Fibroblast of gingiva (primary cell): Measurements from ENCODE around the gene SEMA7A.
"Not testable (repeated sequence)": the region's sequence is repeated elsewhere in the genome, so short reads cannot be mapped to it uniquely, and the experiment has no call there.

Experiments used
- DNase-seq: peaks from one replicate; pipeline ENCODE4 v3.0.0-alpha.2; 2011; ENCODE audit warnings: low read depth

Gene SEMA7A

GRCh38 chr15:74399511-74400312 lies 34.0 kb downstream of the SEMA7A start:
- no peak for DNase-seq

GRCh38 chr15:74399100-74399499 lies 34.7 kb downstream of the SEMA7A start:
- no peak for DNase-seq

GRCh38 chr15:74398183-74398582 lies 35.6 kb downstream of the SEMA7A start:
- no peak for DNase-seq

- DNase-seq: no peak
These were observed 36.3 kb downstream of the SEMA7A start for GRCh38 chr15:74397239-74398068.

- no peak for DNase-seq
These were observed 37.1 kb downstream of the SEMA7A start for GRCh38 chr15:74396445-74397238.

- no peak for DNase-seq
These were observed 37.7 kb downstream of the SEMA7A start for GRCh38 chr15:74396146-74396438.

GRCh38 chr15:74395319-74396145 lies 38.2 kb downstream of the SEMA7A start:
- no peak for DNase-seq

DNA sequence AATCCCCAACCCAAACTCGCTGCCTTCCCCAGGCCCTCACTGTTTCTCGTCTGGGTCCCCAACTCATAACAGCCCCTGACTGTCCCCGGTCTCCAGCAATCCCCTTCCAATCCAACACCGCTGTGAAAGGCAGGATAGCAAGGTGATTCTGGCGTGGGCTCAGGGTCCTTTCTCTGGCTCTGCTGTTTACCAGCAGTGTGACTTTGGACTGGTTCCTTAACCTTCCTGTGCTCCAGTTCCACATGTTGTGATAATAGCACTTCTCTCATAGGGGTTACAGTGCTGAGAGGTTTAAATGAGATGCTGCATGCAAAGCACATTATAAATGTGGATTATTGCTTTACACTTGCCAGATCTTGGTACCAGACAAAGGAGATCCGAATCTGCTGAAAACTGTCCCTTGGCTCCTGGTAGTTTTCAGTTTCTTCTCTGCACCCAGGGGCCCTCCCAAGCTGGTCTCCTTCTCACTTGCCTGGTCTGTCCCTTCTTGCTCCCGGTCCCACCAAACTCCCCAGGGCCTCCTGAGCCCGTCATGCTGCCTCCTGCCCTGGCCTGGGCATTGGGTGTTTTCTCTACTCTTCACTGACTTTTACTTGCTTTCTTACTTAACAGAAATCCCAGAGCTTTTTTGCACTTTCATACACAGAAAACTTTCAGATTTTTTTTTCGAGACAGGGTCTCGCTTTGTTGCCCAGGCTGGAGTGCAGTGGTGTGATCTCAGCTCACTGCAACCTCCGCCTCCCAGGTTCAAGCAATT lies 39.5 kb downstream of the SEMA7A start:
- DNase-seq: no peak

DNA sequence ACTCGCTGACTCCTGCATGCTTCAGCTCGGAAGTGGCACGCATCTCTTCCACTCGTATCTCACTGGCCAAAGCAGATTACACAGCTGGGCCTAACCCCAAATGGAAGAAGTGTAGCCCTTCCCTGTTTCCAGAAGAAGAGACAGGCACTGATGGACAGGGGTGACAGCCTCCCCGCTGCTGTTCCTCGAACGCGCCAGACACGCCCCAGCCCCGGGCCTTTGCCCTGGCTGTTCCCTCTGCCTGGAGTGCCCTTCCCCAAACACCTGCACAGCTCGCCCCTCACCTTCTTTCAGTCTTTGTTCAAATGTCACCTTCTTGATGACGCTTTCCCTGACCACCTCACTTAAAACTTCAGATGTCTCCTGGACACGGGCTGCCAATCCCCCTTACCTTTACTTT lies 40.3 kb downstream of the SEMA7A start:
- no peak for DNase-seq

GRCh38 chr15:74392902-74393301 lies 40.9 kb downstream of the SEMA7A start:
- no peak for DNase-seq

GRCh38 chr15:74392451-74392830 lies 41.3 kb downstream of the SEMA7A start:
- no peak for DNase-seq

DNA sequence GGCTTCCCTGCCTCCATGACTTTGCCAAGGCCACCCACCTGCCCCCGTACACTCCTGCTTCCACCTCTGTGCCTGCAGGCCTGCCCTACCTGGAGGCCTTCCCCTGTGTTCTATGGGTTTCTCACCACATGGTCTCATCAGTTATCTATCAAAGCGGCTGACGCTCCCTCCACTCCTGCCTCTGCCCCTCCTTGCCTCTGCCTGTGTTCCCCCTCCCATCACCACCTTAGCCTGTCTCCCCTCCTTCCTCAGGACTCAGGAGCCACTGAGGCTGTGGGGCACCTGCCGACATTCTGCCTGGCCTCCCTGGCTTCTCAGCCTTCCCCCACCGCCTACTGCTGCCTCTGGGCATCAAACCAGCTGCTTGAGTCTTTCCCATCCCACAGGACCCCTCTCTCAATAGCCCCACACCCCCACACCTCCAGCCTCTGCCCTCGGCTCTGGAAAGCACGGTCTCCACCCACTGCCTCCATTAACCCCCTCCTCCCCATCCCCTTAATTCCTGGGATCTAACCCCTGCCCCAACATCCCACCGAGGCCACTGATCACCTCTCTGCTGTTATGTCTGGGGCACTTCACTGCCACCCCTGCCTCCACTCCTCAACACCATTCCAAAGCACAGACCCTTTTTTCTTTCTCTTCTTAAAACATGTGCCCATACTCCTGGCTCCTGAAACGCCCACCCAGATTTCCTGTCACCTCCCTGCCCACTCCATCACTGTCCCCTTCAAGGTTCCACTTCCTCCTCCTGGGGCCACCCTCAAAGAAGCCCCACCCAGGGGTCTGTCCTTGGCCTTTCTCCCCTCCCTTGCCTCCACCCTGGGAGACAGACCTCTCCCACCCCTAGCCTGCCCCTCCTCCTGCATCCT lies 41.9 kb downstream of the SEMA7A start:
- no peak for DNase-seq

GRCh38 chr15:74390647-74391288 lies 43.0 kb downstream of the SEMA7A start:
- DNase-seq: no peak

DNA sequence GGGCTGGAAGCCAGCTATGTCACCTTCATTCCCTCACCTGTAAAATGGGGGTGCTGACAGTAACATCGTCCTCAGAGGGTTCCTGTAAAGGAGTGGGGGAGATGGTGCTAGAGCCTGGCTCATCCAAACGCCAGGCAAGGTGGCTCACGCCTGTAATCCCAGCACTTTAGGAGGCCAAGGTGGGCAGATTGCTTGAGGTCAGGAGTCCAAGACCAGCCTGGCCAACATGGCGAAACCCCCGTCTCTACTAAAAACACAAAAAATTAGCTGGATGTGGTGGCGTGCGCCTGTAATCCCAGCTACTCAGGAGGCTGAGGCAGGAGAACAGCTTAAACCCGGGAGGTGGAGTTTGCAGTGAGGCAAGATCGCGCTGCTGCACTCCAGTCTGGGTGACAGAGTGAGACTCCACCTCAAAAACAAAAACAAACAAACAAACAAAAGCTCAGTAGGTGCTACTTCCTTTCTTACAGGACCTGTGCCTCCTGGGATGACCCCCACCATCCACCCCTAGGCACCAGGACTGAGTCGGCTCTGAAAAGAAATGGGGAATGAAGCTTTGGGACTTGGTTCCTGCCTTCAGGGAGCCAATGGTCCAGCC lies 43.6 kb downstream of the SEMA7A start:
- not testable (repeated sequence) for DNase-seq

- no peak for DNase-seq
These were observed 44.3 kb downstream of the SEMA7A start for GRCh38 chr15:74389241-74390048.

DNA sequence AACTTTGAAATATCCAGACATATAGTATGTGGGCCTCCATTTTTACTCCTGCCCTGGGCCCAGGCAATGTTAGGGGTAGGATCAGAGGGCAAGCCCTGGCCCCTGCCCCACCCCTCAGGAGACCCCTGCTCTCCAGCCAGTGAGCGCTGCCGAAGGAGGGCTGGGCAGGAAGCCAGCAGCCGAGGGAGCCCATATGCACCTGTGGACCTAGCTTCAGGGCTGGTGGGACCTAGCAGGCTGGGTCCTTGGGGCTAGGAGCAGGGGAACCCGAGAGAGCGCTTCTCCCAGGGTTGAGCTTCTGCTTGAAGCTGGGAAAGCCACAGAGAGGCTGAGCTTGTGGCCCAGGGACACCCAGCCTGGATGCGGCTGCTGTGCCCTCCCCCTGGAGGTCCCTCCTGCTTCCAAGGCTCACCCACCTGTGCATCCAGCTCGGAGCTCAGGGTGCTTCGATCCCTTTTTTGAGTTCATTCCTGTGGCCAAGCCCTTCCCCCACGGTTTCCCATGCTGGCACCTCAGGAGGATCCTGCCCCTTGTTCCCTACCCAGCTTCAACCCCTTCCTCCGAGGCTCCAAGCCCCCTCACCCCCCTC lies 45.3 kb downstream of the SEMA7A start:
- no peak for DNase-seq

DNA sequence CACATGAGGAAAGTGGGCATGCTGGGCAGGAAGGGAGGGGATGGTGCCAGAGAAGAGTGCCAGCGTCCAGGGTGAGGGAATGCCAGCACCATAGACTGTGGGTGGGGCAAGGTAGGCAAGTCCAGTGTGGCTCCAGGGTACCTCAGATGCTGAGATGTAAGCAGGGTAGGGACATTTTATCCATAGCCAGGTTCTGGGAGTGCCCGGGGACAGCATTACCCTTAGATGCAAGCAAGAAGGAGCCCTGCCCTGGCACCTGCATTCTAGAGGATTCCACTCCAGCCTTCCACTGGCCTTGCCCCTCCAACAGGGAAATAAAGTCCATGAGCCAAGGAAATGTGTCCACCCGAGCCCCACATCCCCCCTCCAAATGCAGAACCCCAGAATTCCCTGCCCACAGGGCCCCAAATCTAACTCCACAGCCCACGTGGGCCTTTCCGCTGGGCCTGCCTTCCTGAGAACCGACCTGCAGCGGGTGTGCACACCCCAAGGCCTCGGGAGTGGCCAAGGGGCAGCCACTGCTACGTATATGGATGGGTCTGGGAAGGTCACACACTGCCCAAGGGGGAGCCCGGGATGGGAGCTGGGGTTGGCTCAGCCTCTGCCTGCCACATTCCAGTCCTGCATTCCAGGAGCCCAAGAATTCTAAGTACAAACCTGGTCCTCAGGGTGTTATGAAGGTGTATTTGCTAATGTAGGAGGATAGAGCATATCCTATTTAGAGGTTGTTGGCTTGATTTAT lies 46.0 kb downstream of the SEMA7A start:
- no peak for DNase-seq
